Epithelial cell of proximal tubule (primary cell): ENCODE data around the gene CBX4. TPM values are rescaled to one million over a fixed set of nuclear protein-coding genes. Genes with fewer than 3 reads are reported as not detected.

Experiments used
- DNase-seq: peaks from one replicate; pipeline ENCODE4 v3.0.0-alpha.2; 2011; ENCODE audit warnings: low read depth
- H3K4me3 ChIP-seq: 2 replicates; pipeline ENCODE4 v1.5.1; 2011; ENCODE audit warnings: low read depth, mild to moderate bottlenecking, low read length
- total RNA-seq: library from RNA; depleted of rRNA; stranded (reverse); fragments of >200 nt; gene quantifications from 2 replicates; pipeline ENCODE4 v1.2.3, GENCODE V29; 2015
- TF ChIP-seq, protein P1 (sequence below): conservative IDR thresholded peaks from 2 replicates; pipeline ENCODE4 v1.5.1; 2012; ENCODE audit warnings: low read depth, mild to moderate bottlenecking, low read length

The CBX4 gene
- total RNA-seq, 1 donor from 2014 or later = 4.8 TPM

DNA sequence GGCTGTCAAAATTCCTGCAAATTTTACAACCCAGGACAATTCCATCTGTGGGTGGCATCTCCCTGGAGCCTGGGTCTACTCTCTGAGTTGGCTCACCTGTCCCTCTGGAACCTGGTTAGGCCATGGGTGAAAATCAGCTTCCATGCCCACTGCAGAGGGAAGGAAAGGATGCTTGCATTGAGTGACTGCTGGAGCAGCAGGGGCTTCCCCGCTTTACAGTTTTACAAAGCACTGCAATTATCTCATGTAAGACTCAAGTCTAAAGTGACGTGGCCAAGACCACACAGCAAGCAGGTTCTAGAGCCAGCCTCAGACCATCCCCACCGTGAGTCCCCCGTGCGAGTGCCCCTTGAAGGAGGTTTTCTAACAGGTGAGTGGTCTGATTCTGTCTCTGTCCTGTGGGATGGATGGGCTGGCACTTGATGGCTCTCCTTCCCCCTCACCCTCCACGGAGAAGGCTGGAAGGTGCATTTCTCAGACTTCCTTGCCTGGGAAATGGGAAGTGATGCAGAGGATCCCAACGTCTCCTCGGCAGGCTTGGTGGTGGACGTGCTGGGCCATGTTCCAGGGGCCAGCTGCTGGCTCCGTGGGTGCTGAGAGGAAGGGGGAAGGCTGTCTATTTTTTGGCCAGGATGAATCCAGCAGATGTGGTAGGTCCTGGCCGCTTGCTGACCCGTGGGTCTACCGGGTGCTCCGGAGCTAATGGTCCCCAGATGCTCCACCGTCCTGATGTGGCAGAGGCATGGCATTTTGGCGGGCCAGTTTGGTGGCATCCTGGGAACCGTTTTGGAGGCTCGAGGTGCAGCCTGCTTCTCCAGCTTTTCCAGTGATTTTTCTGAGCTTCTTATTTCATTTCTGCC is 26.3 kb upstream of the CBX4 start:
- no peak for DNase-seq
- H3K4me3 ChIP-seq = no peak overlapping the region
- TF ChIP-seq, protein P1, sequence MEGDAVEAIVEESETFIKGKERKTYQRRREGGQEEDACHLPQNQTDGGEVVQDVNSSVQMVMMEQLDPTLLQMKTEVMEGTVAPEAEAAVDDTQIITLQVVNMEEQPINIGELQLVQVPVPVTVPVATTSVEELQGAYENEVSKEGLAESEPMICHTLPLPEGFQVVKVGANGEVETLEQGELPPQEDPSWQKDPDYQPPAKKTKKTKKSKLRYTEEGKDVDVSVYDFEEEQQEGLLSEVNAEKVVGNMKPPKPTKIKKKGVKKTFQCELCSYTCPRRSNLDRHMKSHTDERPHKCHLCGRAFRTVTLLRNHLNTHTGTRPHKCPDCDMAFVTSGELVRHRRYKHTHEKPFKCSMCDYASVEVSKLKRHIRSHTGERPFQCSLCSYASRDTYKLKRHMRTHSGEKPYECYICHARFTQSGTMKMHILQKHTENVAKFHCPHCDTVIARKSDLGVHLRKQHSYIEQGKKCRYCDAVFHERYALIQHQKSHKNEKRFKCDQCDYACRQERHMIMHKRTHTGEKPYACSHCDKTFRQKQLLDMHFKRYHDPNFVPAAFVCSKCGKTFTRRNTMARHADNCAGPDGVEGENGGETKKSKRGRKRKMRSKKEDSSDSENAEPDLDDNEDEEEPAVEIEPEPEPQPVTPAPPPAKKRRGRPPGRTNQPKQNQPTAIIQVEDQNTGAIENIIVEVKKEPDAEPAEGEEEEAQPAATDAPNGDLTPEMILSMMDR = no peak

DNA sequence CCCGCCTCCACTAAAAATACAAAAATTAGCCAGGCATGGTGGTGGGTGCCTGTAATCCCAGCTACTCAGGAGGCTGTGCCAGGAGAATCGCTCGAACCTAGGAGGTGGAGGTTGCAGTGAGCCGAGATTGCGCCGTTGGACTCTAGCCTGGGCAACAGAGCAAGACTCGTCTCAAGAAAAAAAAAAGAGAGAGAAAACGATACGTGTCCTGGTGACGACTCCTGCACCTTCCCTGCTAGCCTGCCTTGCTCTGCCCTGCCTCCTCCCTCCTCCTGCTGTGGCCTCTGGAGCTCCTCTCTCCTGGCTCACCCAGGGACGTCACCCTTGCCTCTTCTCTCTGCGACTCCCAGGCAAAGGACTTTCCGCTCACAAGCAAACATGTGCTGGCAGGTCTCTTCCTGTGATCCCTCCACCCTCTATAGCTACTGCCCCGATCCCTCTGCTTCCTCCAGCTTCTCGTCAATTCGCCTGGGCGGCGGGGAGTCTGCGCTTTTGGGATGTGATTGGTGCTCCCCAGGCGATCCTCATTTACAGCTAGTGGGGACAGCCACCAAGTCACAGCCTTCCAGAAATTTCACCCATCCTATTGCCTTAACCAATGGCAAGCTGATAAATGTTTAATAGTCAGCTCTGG is 25.5 kb upstream of the CBX4 start:
- TF ChIP-seq, protein P1 = no peak
- H3K4me3 ChIP-seq = no peak overlapping the region
- no peak for DNase-seq

DNA sequence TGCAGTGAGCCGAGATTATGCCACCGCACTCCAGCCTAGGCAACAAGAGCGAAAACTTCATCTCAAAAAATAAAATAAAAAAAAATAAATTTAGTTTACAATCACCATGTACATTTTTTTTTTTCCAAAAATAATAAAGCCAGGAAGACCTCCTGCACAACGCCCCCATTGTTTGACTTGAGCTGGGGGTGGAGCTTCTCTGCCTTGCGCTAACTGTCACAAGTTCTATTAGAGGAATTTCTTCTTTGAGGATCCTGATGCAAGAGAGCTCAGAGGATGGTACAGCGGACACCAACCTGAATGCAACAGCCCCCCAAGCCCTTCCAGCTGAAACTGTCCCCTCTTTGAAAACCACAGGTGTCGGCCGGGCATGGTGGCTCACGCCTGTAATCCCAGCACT is 24.9 kb upstream of the CBX4 start:
- no peak overlapping the region for H3K4me3 ChIP-seq

DNA sequence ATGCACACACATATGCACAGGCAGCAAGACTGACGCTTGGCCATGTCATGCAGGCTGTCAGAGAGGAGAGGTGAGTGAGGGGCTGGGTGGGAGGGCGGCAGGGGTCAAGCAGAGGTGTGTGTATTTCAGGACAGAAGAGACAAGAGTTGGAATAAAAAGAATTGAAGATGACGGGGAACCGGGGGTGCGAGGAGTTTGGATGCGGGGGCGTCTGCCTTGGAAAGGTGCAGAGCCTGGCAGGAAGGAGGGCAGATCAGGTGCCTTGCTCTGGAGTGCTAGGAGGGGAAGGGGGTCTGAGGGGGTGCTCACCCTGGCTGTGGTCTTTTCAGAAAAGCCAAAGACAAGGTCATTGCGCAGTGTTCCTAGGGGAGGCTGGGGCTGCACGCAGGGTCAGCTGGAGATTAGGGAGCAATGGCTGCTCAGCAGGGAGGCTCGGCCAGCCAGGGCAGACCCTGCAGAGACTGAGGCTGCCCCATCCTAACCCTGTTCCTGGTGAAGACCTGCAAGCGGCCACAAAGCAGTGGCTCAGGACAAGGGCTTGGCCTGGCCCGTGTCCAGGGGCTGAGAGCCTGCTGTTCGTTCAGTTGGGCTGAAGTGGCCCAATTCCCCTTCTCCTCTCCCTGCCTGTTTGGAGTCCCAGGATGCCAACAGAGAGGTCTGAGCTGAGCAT is 23.7 kb upstream of the CBX4 start:
- H3K4me3 ChIP-seq = no peak overlapping the region
- TF ChIP-seq, protein P1 = no peak
- DNase-seq = no peak

More for the DNA sequence above, 24.9 kb upstream of the CBX4 start:
- DNase-seq = no peak
- TF ChIP-seq, protein P1 = no peak

DNA sequence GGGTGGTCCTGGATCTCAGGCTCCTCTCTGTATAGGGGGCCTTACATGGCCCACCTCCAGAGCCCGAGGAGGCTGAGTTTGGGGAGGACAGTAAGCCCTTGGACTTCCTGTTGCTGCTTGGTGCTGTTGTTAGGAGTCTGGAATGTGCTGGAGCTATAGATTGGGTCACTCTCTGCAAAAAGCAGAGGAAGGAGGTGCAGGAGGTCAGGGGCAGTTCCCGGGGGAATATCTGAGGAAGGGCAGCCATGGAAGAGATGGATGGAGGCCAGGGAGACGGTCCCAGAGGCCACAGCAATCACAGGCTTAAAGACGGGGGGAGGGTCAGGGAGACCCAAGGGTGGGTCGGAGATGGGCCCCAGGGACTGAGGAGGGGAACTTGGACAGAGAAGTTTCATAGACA is 23.0 kb upstream of the CBX4 start:
- TF ChIP-seq, protein P1 = no peak
- H3K4me3 ChIP-seq = no peak overlapping the region
- DNase-seq = no peak

DNA sequence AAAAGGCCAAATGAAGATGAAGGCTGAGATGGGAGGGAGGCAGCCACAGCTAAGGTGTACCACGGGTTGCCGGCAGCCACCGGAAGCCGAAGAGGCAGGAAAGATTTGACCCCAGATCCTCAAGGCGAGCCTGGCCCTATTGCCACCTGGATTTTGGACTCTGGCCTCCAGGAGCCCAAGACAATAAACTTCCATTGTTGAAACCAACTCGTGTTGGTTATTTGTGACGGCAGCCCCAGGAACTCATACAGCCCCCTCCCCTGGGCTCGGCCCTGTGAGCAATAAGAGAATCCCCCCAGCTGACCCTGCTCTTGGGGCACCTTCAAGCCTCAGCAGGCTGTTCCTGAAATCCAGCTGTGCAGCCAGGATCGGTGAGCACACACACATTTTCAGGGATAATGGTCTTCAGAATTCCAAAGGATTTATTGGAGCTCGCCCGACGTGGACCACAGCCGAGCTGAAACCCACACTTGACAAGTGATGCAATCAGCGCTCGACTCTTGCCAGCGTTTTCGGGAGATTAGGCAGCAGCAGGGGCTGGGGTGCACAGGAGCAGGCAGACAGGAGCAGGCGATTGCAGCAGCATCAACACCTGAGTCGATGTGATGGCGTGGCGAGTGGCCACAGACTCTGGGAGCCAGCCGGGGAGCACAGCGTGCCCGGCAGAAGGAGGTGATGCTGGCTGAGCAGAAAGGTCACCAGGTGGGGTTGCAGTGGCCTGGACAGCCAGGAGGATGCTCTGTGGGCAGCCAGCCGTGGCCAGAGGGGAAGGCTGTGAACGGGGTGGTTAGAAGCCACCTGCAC is 22.4 kb upstream of the CBX4 start:
- H3K4me3 ChIP-seq = no peak overlapping the region
- TF ChIP-seq, protein P1 = no peak
- no peak for DNase-seq
